Measurements from ENCODE around the gene MYL3.
A peak's percentile ranks its signal among the peaks of the same experiment; 100 is the strongest.

Gene MYL3

GRCh38 chr3:46904303-46905212 lies 41.3 kb upstream of the MYL3 start:
- no peak for DNase-seq (ENCODE audit: low spot score)
- no peak overlapping the region for H3K27ac ChIP-seq
- POLR2A ChIA-PET (ENCODE audit: low non-redundant PET) = no interaction called here
- TF ChIP-seq, protein P1, sequence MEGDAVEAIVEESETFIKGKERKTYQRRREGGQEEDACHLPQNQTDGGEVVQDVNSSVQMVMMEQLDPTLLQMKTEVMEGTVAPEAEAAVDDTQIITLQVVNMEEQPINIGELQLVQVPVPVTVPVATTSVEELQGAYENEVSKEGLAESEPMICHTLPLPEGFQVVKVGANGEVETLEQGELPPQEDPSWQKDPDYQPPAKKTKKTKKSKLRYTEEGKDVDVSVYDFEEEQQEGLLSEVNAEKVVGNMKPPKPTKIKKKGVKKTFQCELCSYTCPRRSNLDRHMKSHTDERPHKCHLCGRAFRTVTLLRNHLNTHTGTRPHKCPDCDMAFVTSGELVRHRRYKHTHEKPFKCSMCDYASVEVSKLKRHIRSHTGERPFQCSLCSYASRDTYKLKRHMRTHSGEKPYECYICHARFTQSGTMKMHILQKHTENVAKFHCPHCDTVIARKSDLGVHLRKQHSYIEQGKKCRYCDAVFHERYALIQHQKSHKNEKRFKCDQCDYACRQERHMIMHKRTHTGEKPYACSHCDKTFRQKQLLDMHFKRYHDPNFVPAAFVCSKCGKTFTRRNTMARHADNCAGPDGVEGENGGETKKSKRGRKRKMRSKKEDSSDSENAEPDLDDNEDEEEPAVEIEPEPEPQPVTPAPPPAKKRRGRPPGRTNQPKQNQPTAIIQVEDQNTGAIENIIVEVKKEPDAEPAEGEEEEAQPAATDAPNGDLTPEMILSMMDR (conservative IDR thresholded peaks at IDR 0.05; ENCODE audit: low read depth) = no peak
- CTCF ChIA-PET = interaction anchor here (0.5 to 1.8 kb wide), 2 partner anchors 9 to 364 kb away, joined by 4 to 5 read pairs; no protein-coding TSS in a partner anchor

- ChIA-PET POLR2A (ENCODE audit: low non-redundant PET) (no interaction called here), CTCF (interaction anchor here (0.5 kb wide), 1 partner anchor 363 kb away, joined by 4 read pairs; no protein-coding TSS in a partner anchor)
- DNase-seq (ENCODE audit: low spot score) = peak; percentile 58
- H3K27ac ChIP-seq = 0 out of 2 replicates have a peak overlapping the region, but pooled peaks have one; percentile 18
- TF ChIP-seq, protein P1 (conservative IDR thresholded peaks at IDR 0.05; ENCODE audit: low read depth) = no peak
These were observed 40.4 kb upstream of the MYL3 start for GRCh38 chr3:46903341-46904302.

- DNase-seq (ENCODE audit: low spot score) = no peak
- TF ChIP-seq, protein P1 (conservative IDR thresholded peaks at IDR 0.05; ENCODE audit: low read depth) = no peak
- POLR2A ChIA-PET (ENCODE audit: low non-redundant PET) = no interaction called here
- H3K27ac ChIP-seq = no peak overlapping the region
- CTCF ChIA-PET = no interaction called here
These were observed 39.0 kb upstream of the MYL3 start for GRCh38 chr3:46902188-46902631.

DNA sequence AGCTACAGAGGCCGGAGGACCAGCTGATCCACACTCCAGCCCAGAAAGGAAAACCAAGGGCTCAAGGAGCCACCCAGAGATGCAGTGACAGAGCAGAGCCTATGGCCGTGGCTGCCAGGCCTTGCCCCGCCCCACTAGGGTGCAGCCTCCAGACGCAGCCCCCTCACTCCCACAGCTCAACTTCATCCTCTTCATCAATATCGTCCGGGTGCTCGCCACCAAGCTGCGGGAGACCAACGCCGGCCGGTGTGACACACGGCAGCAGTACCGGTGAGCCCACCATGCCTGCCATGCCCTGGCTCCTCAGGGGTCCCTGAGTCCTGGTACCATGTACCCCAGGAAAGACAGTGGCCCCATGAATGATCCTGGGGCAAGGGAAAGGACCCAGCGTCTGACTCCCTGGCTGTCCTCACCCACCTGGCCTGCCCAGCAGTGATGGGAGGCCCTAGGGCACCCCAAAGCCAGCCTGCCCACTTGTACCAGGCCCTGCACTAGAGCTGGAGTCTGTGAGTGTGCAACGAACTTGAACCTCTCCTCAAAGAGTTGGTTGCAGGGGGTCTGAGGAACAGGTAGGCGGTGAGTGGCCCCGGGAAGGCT lies 38.4 kb upstream of the MYL3 start:
- H3K27ac ChIP-seq = no peak overlapping the region
- POLR2A ChIA-PET (ENCODE audit: low non-redundant PET) = no interaction called here
- CTCF ChIA-PET = no interaction called here
- no peak for DNase-seq (ENCODE audit: low spot score)
- TF ChIP-seq, protein P1 (conservative IDR thresholded peaks at IDR 0.05; ENCODE audit: low read depth) = no peak

DNA sequence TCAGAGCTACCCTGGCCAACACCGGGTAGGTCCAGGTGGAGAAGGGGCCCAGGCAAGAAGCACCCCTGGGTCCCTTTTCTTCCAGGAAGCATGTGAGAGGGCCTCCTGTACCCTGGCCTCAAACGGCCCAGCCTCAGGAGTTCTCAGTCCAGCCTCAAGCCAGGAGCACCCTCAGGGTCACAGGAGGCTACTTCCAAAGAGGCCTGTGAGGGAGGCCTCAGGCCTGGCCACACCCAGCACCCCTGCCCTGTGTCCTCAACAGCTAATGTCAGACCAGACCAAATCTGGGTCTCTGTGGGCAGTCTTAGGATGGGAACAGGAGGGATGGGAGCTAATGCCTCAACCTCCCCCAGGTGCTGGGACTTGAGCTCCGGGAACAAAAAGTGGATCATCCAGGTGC lies 37.8 kb upstream of the MYL3 start:
- POLR2A ChIA-PET (ENCODE audit: low non-redundant PET) = no interaction called here
- no peak for DNase-seq (ENCODE audit: low spot score)
- no peak overlapping the region for H3K27ac ChIP-seq
- TF ChIP-seq, protein P1 (conservative IDR thresholded peaks at IDR 0.05; ENCODE audit: low read depth) = no peak
- CTCF ChIA-PET = interaction anchor here (1.1 kb wide), 1 partner anchor 97 kb away, joined by 4 read pairs; no protein-coding TSS in a partner anchor

- TF ChIP-seq, protein P1 (conservative IDR thresholded peaks at IDR 0.05; ENCODE audit: low read depth) = no peak
- no peak for DNase-seq (ENCODE audit: low spot score)
- H3K27ac ChIP-seq = no peak overlapping the region
- ChIA-PET POLR2A (ENCODE audit: low non-redundant PET) (no interaction called here), CTCF (interaction anchor here (0.7 to 1.1 kb wide), 2 partner anchors 98 to 100 kb away, joined by 4 to 7 read pairs; no protein-coding TSS in a partner anchor)
These were observed 37.1 kb upstream of the MYL3 start for GRCh38 chr3:46900356-46900755.

Measured in RWPE1 (cell line).